AG04450 (cell line): Measurements from ENCODE around the gene C5orf47. TPM values are rescaled to one million over a fixed set of nuclear protein-coding genes. Genes with fewer than 3 reads are reported as not detected.

Experiments
- CTCF ChIA-PET: fragments of 300-600, 350-600 bp; formaldehyde crosslinking; extraction: SDS; loops from one replicate; lab custom pipeline; 2022; ENCODE audit warnings: antibody characterized with exemption, inconsistent platforms; lab: Charles Lee
- POLR2A ChIA-PET: fragments of 350-600 bp; formaldehyde crosslinking; extraction: SDS; loops from one replicate; lab custom pipeline; 2021; ENCODE audit warnings: antibody characterized with exemption, inconsistent platforms; lab: Yijun Ruan, JAX
- DNase-seq: peaks from one replicate; pipeline ENCODE4 v3.0.0-alpha.2; 2011; ENCODE audit warnings: low read depth, low spot score
- H3K27ac ChIP-seq: one replicate; pipeline ENCODE4 v1.5.1; 2012; ENCODE audit warnings: low read depth, low read length, control low read depth
- H3K27me3 ChIP-seq: one replicate; pipeline ENCODE4 v1.6.0; 2012; ENCODE audit warnings: low read length; ENCODE audit not compliant: control insufficient read depth, insufficient read depth
- H3K4me3 ChIP-seq: 2 replicates; pipeline ENCODE4 v1.5.1; 2011; ENCODE audit warnings: mild to moderate bottlenecking, low read depth, low read length, control low read depth
- H3K9me3 ChIP-seq: 2 replicates; pipeline ENCODE4 v1.5.1; 2012; ENCODE audit warnings: low read length; ENCODE audit not compliant: control insufficient read depth, insufficient read depth
- polyA plus RNA-seq: library from polyadenylated mRNA; depleted of rRNA; stranded (reverse); fragments of >200 nt; gene quantifications from 2 replicates; pipeline ENCODE4 v1.2.3, GENCODE V29; 2011
- TF ChIP-seq, protein P1 (sequence below): IDR thresholded peaks from 2 replicates; pipeline ENCODE4 v1.5.1; 2011; ENCODE audit warnings: low read depth, low read length, control low read depth, inconsistent platforms

Gene C5orf47
- polyA plus RNA-seq, 1 experiment = not detected

DNA sequence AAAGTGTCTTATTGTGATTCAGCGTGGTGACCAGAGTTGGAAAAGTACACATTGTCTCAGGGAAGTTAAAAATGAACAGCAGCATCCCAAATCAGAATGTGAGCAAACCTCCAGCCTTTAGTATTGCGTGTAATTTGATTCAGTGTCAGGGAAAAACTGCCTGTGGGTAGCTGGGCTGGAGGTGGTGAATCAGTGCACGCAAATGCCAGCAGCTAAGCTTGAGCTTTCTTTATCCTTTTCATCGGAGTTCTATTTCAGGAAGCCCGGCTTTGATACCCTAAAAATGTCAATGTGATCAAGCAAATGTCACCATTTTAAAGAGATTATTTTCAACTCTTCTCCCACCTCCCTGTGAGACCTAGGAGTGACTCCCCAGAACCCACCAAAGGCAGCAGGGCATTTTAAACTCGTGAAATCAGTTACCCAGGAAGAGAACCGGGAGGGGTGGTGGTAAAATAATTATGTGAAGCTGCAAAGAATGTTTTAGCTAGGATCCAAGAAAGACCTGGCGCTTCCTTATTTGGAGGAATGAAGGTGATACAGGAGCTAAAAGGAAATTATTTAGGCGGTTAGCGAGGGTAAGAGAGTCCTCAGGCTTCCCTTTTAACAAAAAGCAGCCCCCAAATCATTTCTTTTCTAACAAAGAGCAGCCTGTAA lies 25.7 kb upstream of the C5orf47 start:
- DNase-seq = peak; percentile 52
- TF ChIP-seq, protein P1, sequence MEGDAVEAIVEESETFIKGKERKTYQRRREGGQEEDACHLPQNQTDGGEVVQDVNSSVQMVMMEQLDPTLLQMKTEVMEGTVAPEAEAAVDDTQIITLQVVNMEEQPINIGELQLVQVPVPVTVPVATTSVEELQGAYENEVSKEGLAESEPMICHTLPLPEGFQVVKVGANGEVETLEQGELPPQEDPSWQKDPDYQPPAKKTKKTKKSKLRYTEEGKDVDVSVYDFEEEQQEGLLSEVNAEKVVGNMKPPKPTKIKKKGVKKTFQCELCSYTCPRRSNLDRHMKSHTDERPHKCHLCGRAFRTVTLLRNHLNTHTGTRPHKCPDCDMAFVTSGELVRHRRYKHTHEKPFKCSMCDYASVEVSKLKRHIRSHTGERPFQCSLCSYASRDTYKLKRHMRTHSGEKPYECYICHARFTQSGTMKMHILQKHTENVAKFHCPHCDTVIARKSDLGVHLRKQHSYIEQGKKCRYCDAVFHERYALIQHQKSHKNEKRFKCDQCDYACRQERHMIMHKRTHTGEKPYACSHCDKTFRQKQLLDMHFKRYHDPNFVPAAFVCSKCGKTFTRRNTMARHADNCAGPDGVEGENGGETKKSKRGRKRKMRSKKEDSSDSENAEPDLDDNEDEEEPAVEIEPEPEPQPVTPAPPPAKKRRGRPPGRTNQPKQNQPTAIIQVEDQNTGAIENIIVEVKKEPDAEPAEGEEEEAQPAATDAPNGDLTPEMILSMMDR = no peak
- POLR2A ChIA-PET = interaction anchor here (0.8 to 1.4 kb wide), 4 partner anchors 10 to 347 kb away, joined by 3 to 5 read pairs (median 4); partner anchors contain the start of gene CPEB4
- Histone ChIP-seq H3K27ac (peak overlapping the region; percentile 69), H3K4me3 (peak overlapping the region; percentile 23; the same call in 1 of the 2 replicates), H3K9me3 (no peaks in the 10 kb centered on the region), H3K27me3 (no peaks in the 10 kb centered on the region)
- CTCF ChIA-PET = interaction anchor here (0.6 to 3.2 kb wide), 8 partner anchors 10 to 669 kb away, joined by 3 to 29 read pairs (median 4); partner anchors contain the start of gene BOD1

DNA sequence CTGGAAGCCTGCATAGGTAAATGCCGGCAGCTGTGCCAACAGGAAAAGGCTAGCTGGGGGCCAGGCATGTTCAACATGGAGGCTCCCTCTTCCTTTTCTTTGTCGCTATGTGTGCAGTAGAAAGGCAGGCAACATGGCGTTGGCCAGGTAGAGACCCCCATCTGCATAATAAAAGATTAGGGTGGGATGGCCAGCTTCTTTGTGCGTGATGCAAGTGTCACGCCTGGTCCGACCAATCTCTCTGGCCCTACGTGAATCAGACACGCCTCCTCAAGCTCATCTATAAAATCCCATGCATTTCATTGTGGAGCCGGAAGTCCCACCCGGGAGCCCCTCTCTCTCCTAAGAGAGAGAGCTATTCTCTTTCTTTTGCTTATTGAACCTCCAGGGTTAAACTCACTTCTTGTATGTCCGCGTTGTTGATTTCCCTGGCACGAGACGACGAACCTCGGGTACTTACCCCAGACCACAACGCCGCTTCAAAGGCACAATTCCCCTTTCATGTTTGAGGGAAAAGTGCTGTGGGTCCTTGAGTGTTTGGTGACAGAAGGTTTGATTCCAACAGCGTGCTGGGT lies 25.0 kb upstream of the C5orf47 start:
- no peaks in the 10 kb centered on the region for H3K9me3 ChIP-seq
- no peaks in the 10 kb centered on the region for H3K27me3 ChIP-seq
- POLR2A ChIA-PET = interaction anchor here (1.0 to 1.4 kb wide), 3 partner anchors 9 to 348 kb away, joined by 3 to 5 read pairs (median 4); no protein-coding TSS in a partner anchor
- CTCF ChIA-PET = interaction anchor here (1.3 to 3.2 kb wide), 5 partner anchors 9 to 670 kb away, joined by 4 to 29 read pairs (median 8); partner anchors contain the start of gene BOD1
- H3K27ac ChIP-seq = peak overlapping the region; percentile 69
- DNase-seq = no peak
- no peak overlapping the region for H3K4me3 ChIP-seq
- TF ChIP-seq, protein P1 = no peak

DNA sequence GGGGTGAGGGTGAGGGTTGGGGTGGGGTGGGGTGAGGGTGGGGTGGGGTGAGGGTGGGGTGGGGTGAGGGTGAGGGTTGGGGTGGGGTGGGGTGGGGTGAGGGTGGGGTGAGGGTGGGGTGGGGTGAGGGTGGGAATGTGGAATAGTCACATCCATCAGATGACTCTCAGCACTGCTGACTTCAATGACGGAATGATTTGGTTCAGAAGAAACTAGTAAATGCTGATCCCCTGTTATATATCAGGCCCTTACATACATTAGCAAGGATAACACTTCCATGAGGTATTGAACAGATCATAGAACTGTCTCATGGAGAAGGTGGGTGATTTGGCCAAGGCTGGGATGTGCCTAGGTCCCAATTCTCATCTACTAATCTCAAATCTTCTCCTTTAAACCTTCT lies 24.5 kb upstream of the C5orf47 start:
- POLR2A ChIA-PET = no interaction called here
- Histone ChIP-seq H3K4me3 (no peak overlapping the region), H3K27me3 (no peaks in the 10 kb centered on the region), H3K27ac (no peak overlapping the region), H3K9me3 (no peaks in the 10 kb centered on the region)
- CTCF ChIA-PET = interaction anchor here (1.3 to 3.2 kb wide), 5 partner anchors 8 to 670 kb away, joined by 4 to 29 read pairs (median 8); partner anchors contain the start of gene BOD1
- DNase-seq = no peak
- TF ChIP-seq, protein P1 = no peak

DNA sequence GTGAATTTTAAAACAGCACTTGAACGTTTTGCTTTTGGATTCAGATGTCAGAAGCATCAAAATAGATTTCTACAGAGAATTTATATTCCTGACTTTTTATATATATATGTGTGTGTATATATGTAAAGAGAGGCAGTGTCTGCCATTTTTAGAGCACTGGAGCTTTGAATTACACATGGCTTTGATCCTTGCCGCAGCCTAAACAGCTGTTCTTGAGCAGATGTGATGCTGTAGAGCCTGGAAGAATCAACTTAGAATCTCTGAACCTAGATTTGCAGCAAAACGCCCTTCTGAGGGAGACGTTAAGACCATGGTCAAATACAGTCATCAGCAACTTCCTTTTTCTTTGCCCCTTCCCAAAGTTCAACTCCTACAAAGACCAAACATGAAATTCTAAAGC lies 21.7 kb upstream of the C5orf47 start:
- Histone ChIP-seq H3K9me3 (no peaks in the 10 kb centered on the region; the same call in 1 of the 2 replicates), H3K27me3 (no peaks in the 10 kb centered on the region), H3K27ac (no peak overlapping the region), H3K4me3 (no peak overlapping the region)
- no peak for DNase-seq
- ChIA-PET POLR2A (interaction anchor here (0.6 kb wide), 1 partner anchor 54 kb away, joined by 7 read pairs; no protein-coding TSS in a partner anchor), CTCF (interaction anchor here (1.6 kb wide), 2 partner anchors 349 to 351 kb away, joined by 4 to 6 read pairs; partner anchors contain the start of gene BOD1)
- TF ChIP-seq, protein P1 = no peak
